SJSA1 (cell line): ENCODE data around the gene C1orf21. TPM values are rescaled to one million over a fixed set of nuclear protein-coding genes. Genes with fewer than 3 reads are reported as not detected.

Experiments
- DNase-seq, 2 experiments: peaks; one replicate each; pipeline ENCODE4 v3.0.0-alpha.2; 2015 to 2020; ENCODE audit warnings: low spot score in 2 of 2, low read depth in 1 of 2
- H3K27ac ChIP-seq: fragments of 250-450 bp; sonication (Bioruptor Pico); 2 replicates; pipeline ENCODE4 v1.5.1; 2020; ENCODE audit warnings: mild to moderate bottlenecking, moderate library complexity
- H3K27me3 ChIP-seq: fragments of 250-450 bp; sonication (Bioruptor Pico); replicated peaks from 2 replicates; pipeline ENCODE4 v1.5.1; 2020; ENCODE audit warnings: mild to moderate bottlenecking, moderate library complexity
- H3K36me3 ChIP-seq: fragments of 250-450 bp; sonication (Bioruptor Pico); 2 replicates; pipeline ENCODE4 v1.5.1; 2020; ENCODE audit warnings: mild to moderate bottlenecking
- H3K4me1 ChIP-seq: fragments of 250-450 bp; sonication (Bioruptor Pico); replicated peaks from 2 replicates; pipeline ENCODE4 v1.6.1; 2021; ENCODE audit warnings: mild to moderate bottlenecking
- H3K4me3 ChIP-seq: fragments of 250-450 bp; sonication (Bioruptor Pico); 2 replicates; pipeline ENCODE4 v1.5.1; 2020; ENCODE audit warnings: mild to moderate bottlenecking
- H3K9me3 ChIP-seq: fragments of 250-450 bp; sonication (Bioruptor Pico); replicated peaks from 2 replicates; pipeline ENCODE4 v1.5.1; 2020; ENCODE audit warnings: mild to moderate bottlenecking
- total RNA-seq: library from RNA; depleted of rRNA; stranded (reverse); fragments of >200 nt; shearing (Covaris generic); gene quantifications from 2 replicates; pipeline ENCODE4 v1.2.3, GENCODE V29; 2014

The C1orf21 gene
- total RNA-seq, 1 experiment from 2014 or later, result 13.3 TPM

- Histone ChIP-seq H3K27ac (no peak overlapping the region), H3K36me3 (no peaks in the 10 kb centered on the region)
Observed at GRCh38 chr1:184621260-184621659, 234.4 kb downstream of the C1orf21 start.

GRCh38 chr1:184622136-184622823, 235.5 kb downstream of the C1orf21 start:
- Histone ChIP-seq H3K27me3 (no peaks in the 10 kb centered on the region), H3K4me1 (no peaks in the 10 kb centered on the region), H3K9me3 (no peaks in the 10 kb centered on the region), H3K36me3 (no peaks in the 10 kb centered on the region), H3K27ac (no peak overlapping the region), H3K4me3 (no peak overlapping the region)
- no peak for DNase-seq

More at GRCh38 chr1:184621260-184621659, 234.4 kb downstream of the C1orf21 start:
- H3K9me3 ChIP-seq, result no peaks in the 10 kb centered on the region
- no peak for DNase-seq
- H3K4me3 ChIP-seq, result no peak overlapping the region
- H3K27me3 ChIP-seq, result no peaks in the 10 kb centered on the region
- no peaks in the 10 kb centered on the region for H3K4me1 ChIP-seq

DNA sequence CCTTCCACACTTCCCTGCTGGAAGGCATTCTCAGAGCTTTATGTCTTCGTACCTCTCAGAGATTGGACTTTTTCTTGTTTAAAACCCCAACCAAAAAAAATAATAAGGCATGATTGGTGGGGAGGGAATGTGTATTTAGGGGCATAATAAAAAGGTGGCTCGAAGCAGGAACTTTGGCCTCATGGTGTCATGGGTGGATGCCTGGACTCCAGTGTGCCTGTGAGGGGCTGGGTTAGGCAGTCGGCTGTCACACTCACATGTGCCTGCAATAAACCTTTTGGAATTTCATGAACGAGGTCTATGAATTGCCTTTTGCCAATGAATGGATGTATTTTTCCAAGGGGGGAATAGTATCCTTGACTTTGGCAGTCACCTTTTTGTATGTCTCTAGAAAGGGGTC, 236.6 kb downstream of the C1orf21 start:
- no peaks in the 10 kb centered on the region for H3K9me3 ChIP-seq
- H3K4me1 ChIP-seq, result no peaks in the 10 kb centered on the region
- H3K27me3 ChIP-seq, result no peaks in the 10 kb centered on the region
- H3K36me3 ChIP-seq, result no peaks in the 10 kb centered on the region
- H3K4me3 ChIP-seq, result no peak overlapping the region
- H3K27ac ChIP-seq, result no peak overlapping the region
- DNase-seq, result no peak

- Histone ChIP-seq H3K4me1 (no peaks in the 10 kb centered on the region), H3K27ac (no peak overlapping the region), H3K4me3 (no peak overlapping the region), H3K36me3 (no peaks in the 10 kb centered on the region), H3K27me3 (no peaks in the 10 kb centered on the region), H3K9me3 (no peaks in the 10 kb centered on the region)
- DNase-seq, result no peak
Observed at GRCh38 chr1:184624051-184624450, 237.2 kb downstream of the C1orf21 start.

- Histone ChIP-seq H3K36me3 (no peaks in the 10 kb centered on the region), H3K27me3 (no peaks in the 10 kb centered on the region), H3K27ac (no peak overlapping the region), H3K4me1 (no peaks in the 10 kb centered on the region), H3K4me3 (no peak overlapping the region), H3K9me3 (no peaks in the 10 kb centered on the region)
- DNase-seq, result no peak
Observed at GRCh38 chr1:184624626-184625025, 237.8 kb downstream of the C1orf21 start.

- Histone ChIP-seq H3K9me3 (no peaks in the 10 kb centered on the region), H3K4me3 (no peak overlapping the region), H3K36me3 (no peaks in the 10 kb centered on the region), H3K27me3 (no peaks in the 10 kb centered on the region), H3K4me1 (no peaks in the 10 kb centered on the region), H3K27ac (no peak overlapping the region)
- DNase-seq, result no peak
Observed at GRCh38 chr1:184625271-184625670, 238.4 kb downstream of the C1orf21 start.

DNA sequence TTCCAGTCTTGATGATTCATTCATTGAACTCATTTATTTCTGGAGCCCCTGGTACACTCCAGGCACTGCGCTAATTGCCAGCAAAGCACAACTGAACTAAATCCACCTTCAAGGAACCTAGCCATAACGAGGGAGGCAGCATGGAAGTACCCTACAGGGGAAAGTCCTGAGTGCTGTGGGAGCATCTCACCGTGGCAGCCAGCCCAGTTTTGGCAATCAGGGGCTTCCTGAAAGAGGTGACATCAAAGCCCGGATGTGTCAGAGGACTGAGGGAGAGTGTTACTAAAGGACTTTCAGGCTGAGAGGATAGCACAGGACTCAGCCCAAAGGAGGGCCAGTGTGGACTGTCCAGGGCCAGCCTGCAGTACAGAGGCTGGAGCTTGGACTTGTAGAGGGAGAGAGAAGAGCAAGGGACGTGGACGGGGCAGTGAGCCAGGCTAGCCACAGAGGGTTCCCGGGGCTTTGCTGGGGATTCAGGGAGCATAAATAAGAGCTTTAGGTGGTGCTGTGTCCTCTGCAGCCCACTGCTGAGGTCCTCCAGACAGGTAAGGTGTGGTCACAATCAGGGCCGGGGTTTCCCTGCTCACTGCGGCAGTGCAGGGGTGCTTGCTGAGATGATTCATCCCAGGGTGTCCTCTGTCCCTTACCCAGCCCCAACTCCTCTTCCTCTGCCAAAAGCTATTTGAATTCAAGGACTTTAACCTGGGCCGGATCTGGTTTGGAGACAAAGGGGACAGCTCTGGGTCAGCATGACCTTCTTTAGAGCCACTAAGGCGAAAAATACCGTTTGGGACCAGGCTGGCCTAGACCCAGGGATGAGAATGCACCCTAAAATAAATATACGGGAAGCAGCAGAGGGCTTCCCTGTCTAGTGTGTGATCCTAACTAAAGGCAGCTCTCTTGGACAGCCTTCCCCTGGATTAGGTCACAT, 239.5 kb downstream of the C1orf21 start:
- Histone ChIP-seq H3K27me3 (no peaks in the 10 kb centered on the region), H3K9me3 (no peaks in the 10 kb centered on the region), H3K36me3 (no peaks in the 10 kb centered on the region), H3K4me1 (no peaks in the 10 kb centered on the region), H3K27ac (no peak overlapping the region), H3K4me3 (no peak overlapping the region)
- no peak for DNase-seq

DNA sequence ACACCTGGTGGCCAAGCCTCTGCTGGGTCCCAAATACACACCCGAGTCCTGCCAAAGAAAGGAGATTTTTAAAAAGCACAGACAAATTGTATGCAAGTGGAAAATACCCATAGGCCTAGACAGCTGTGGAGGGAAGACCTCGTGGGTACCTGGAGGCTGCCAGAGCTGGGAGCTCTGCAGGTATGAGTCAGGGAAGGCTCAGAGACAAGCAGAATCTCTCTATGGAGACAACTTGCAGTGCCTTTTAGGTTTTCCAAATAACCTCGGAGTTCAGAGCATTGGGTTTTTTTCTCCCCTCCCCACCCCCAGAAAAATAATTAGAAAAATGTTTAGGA, 240.1 kb downstream of the C1orf21 start:
- H3K4me3 ChIP-seq, result no peak overlapping the region

DNA sequence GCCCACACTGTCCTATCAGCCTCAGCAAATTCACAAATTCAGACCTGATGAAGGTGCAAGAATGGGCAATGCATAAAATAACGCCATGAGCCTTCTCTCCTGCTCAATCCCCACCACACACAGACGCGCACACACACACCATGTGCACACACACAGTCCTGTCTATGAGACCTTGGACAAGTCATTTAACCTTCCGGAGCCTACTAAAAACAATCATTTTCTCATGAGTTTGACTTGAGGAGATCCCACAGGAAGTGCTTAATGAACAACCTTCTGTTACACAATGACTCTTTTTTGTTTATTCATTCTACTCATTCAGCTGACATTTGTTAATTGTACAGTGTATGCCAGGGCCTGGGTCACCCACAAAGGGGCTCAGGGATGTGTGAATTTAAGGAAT, 242.4 kb downstream of the C1orf21 start:
- H3K9me3 ChIP-seq, result no peaks in the 10 kb centered on the region; the same call in 1 of the 2 replicates
- H3K4me1 ChIP-seq, result no peaks in the 10 kb centered on the region
- DNase-seq, result no peak
- no peaks in the 10 kb centered on the region for H3K36me3 ChIP-seq
- no peak overlapping the region for H3K27ac ChIP-seq
- H3K27me3 ChIP-seq, result no peaks in the 10 kb centered on the region
- no peak overlapping the region for H3K4me3 ChIP-seq

More for the DNA sequence above, 240.1 kb downstream of the C1orf21 start:
- no peaks in the 10 kb centered on the region for H3K27me3 ChIP-seq
- DNase-seq, result no peak
- no peaks in the 10 kb centered on the region for H3K4me1 ChIP-seq
- H3K36me3 ChIP-seq, result no peaks in the 10 kb centered on the region
- H3K27ac ChIP-seq, result no peak overlapping the region
- H3K9me3 ChIP-seq, result no peaks in the 10 kb centered on the region

DNA sequence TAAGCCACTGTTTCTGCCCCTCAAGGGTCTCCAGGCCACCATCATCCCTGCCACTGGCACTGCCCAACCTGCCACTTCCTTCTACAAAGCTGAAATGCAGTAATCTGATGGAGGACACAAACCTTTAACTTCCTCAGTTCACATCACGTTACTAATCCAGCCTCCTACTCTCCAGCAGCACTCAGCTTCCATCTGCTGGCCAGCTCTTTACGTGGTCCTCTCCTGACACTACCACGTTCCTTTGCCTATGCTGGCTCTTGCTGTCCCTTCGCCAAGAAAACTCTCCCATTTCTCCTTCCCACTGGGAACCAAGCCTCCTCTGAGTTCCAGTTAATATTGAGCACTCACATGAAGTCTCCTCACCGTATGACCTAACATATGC, 243.8 kb downstream of the C1orf21 start:
- H3K4me3 ChIP-seq, result no peak overlapping the region
- no peaks in the 10 kb centered on the region; the same call in 1 of the 2 replicates for H3K9me3 ChIP-seq
- H3K27me3 ChIP-seq, result no peaks in the 10 kb centered on the region
- H3K36me3 ChIP-seq, result no peaks in the 10 kb centered on the region
- H3K27ac ChIP-seq, result no peak overlapping the region
- H3K4me1 ChIP-seq, result no peaks in the 10 kb centered on the region
- no peak for DNase-seq

- Histone ChIP-seq H3K4me1 (no peaks in the 10 kb centered on the region), H3K9me3 (no peaks in the 10 kb centered on the region; the same call in 1 of the 2 replicates), H3K4me3 (no peak overlapping the region), H3K27ac (no peak overlapping the region), H3K27me3 (no peaks in the 10 kb centered on the region), H3K36me3 (no peaks in the 10 kb centered on the region)
- peak in 1 of 2 experiments; percentile 16 for DNase-seq
Observed at GRCh38 chr1:184632415-184633175, 245.8 kb downstream of the C1orf21 start.

DNA sequence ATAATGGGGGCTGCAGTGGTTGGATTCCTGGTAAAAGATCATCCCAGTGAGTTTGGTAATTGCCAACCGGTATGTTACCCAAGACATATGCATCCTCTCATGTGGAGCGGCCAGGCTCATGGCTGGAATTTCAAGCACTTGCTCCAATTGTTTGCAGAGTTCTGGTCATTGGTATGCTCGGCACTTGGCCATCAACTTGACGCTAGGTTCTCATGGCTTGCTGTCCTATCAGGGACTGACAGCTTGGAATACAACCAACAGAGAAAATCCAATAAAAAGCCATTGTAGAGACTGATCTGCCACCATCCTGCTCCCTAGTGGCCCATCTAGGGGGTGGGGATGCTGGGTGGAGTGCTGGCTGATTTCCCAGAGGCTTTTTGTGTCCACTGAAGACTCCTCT, 247.0 kb downstream of the C1orf21 start:
- H3K27me3 ChIP-seq, result 0 out of 2 replicates have a peak, but pooled peaks cover 6% of the 10 kb centered on the region
- H3K4me1 ChIP-seq, result no peaks in the 10 kb centered on the region
- H3K4me3 ChIP-seq, result no peak overlapping the region
- H3K27ac ChIP-seq, result no peak overlapping the region
- no peaks in the 10 kb centered on the region for H3K36me3 ChIP-seq
- H3K9me3 ChIP-seq, result no peaks in the 10 kb centered on the region; the same call in 1 of the 2 replicates
- no peak for DNase-seq

DNA sequence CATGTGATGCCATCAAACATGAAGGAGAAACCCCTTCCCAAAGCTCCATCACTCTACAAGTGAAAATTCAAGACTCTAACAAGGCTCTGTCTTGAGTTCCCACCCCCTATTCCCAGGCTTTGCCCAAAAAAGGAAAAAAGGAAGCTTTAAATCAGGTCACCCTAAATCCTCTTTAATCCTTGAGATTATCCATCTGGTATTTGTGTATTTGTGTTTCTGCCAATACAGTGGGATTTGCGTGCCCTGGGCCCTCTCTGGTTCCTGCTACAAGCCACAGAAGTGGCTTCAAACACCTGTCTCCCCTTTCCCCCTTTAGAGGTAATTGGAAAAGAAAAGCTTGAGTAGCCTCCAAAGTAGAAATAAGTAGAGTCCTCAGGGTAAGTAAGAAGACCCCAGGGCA, 247.5 kb downstream of the C1orf21 start:
- no peak for DNase-seq
- no peaks in the 10 kb centered on the region for H3K36me3 ChIP-seq
- H3K27ac ChIP-seq, result no peak overlapping the region
- H3K27me3 ChIP-seq, result 0 out of 2 replicates have a peak, but pooled peaks cover 6% of the 10 kb centered on the region
- no peaks in the 10 kb centered on the region; the same call in 1 of the 2 replicates for H3K9me3 ChIP-seq
- no peaks in the 10 kb centered on the region for H3K4me1 ChIP-seq
- H3K4me3 ChIP-seq, result no peak overlapping the region
